Astrocyte (in vitro differentiated cells and primary cell): ENCODE data around the gene SPOCK3. TPM values are rescaled to one million over a fixed set of nuclear protein-coding genes. Genes with fewer than 3 reads are reported as not detected.

ENCODE experiments used
- DNase-seq: peaks from one replicate; pipeline ENCODE4 v3.0.0-alpha.2; 2010; ENCODE audit warnings: low read depth
- FAIRE-seq: peaks from 2 replicates; lab custom pipeline; 2011; peaks lifted over from hg19 to GRCh38; lab: Jason Lieb, UNC
- H2AFZ ChIP-seq: 2 replicates; pipeline ENCODE4 v1.6.0; 2012; ENCODE audit warnings: low read depth, low read length, inconsistent platforms
- H3K27ac ChIP-seq: 2 replicates; pipeline ENCODE4 v1.5.1; 2011; ENCODE audit warnings: low read depth, low read length, inconsistent platforms
- H3K27me3 ChIP-seq: 2 replicates; pipeline ENCODE4 v1.6.0; 2011; ENCODE audit warnings: low read length, inconsistent platforms; ENCODE audit not compliant: insufficient read depth
- H3K36me3 ChIP-seq: 2 replicates; pipeline ENCODE4 v1.5.1; 2011; ENCODE audit warnings: low read length, inconsistent platforms; ENCODE audit not compliant: insufficient read depth
- H3K4me1 ChIP-seq: 2 replicates; pipeline ENCODE4 v1.5.1; 2011; ENCODE audit warnings: low read length, inconsistent platforms; ENCODE audit not compliant: insufficient read depth
- H3K4me2 ChIP-seq: 2 replicates; pipeline ENCODE4 v1.6.0; 2012; ENCODE audit warnings: low read length, inconsistent platforms
- H3K4me3 ChIP-seq: 2 replicates; pipeline ENCODE4 v1.5.1; 2011; ENCODE audit warnings: low read depth, mild to moderate bottlenecking, low read length, inconsistent platforms; ENCODE audit not compliant: insufficient read depth
- H3K79me2 ChIP-seq: 2 replicates; pipeline ENCODE4 v1.6.0; 2012; ENCODE audit warnings: mild to moderate bottlenecking, low read length, inconsistent platforms; ENCODE audit not compliant: insufficient read depth
- H3K9ac ChIP-seq: 2 replicates; pipeline ENCODE4 v1.6.0; 2012; ENCODE audit warnings: mild to moderate bottlenecking, low read length, inconsistent platforms
- H3K9me3 ChIP-seq: 2 replicates; pipeline ENCODE4 v1.5.1; 2012; ENCODE audit warnings: low read depth, mild to moderate bottlenecking, low read length, inconsistent platforms; ENCODE audit not compliant: insufficient read depth
- H4K20me1 ChIP-seq: 2 replicates; pipeline ENCODE4 v1.6.0; 2012; ENCODE audit warnings: low read length, inconsistent platforms; ENCODE audit not compliant: insufficient read depth
- H3K27ac Mint-ChIP-seq: one replicate; pipeline ENCODE4 v1.8.0; 2021; ENCODE audit warnings: mild to moderate bottlenecking, mixed read lengths; ENCODE audit not compliant: unreplicated experiment
- H3K27me3 Mint-ChIP-seq: one replicate; pipeline ENCODE4 v1.8.0; 2021; ENCODE audit warnings: low read depth, mixed read lengths; ENCODE audit not compliant: unreplicated experiment
- H3K36me3 Mint-ChIP-seq: one replicate; pipeline ENCODE4 v1.8.0; 2021; ENCODE audit warnings: low read depth, mixed read lengths; ENCODE audit not compliant: unreplicated experiment
- H3K4me1 Mint-ChIP-seq: one replicate; pipeline ENCODE4 v1.8.0; 2021; ENCODE audit warnings: low read depth, mixed read lengths; ENCODE audit not compliant: unreplicated experiment
- H3K4me3 Mint-ChIP-seq: one replicate; pipeline ENCODE4 v1.8.0; 2021; ENCODE audit warnings: mild to moderate bottlenecking, moderate library complexity, mixed read lengths; ENCODE audit not compliant: unreplicated experiment
- H3K9me3 Mint-ChIP-seq: one replicate; pipeline ENCODE4 v1.8.0; 2021; ENCODE audit warnings: mild to moderate bottlenecking, mixed read lengths; ENCODE audit not compliant: unreplicated experiment
- EZH2 ChIP-seq: IDR thresholded peaks from 2 replicates; pipeline ENCODE4 v1.6.1; 2012; ENCODE audit warnings: mild to moderate bottlenecking, low read length, inconsistent platforms; ENCODE audit not compliant: insufficient read depth
- total RNA-seq: library from RNA; stranded (reverse); gene quantifications from 2 replicates; pipeline ENCODE4 v1.2.1, GENCODE V29; 2021
- TF ChIP-seq, protein P1 (sequence below): IDR thresholded peaks from 2 replicates; pipeline ENCODE4 v1.5.1; 2011; ENCODE audit warnings: low read depth, mild to moderate bottlenecking, inconsistent platforms, low read length, moderate library complexity; ENCODE audit not compliant: insufficient read depth

SPOCK3 gene
- total RNA-seq, 1 donor from 2014 or later, result 0.59 TPM

DNA sequence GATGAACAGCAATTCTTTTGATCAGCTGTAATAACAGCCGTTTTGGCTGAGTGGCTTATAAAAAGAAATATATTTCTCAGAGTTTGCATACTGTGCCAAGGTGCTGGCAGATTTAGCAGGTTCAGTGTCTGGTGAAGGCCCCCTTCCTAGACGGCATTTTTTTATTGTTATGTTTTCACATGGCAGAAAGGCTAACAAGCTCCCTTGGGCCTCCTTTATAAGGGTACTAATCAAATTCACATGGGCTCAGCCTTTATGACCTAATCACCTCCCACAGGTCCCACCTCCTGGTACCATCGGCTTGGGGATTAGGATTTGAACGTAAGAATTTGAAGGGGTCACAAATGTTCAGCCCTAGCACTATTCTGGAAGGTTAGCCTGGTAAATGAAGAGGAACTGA, 431.9 kb downstream of the SPOCK3 start:
- H3K27me3 Mint-ChIP-seq, result no peaks in the 10 kb centered on the region
- no peak for DNase-seq

DNA sequence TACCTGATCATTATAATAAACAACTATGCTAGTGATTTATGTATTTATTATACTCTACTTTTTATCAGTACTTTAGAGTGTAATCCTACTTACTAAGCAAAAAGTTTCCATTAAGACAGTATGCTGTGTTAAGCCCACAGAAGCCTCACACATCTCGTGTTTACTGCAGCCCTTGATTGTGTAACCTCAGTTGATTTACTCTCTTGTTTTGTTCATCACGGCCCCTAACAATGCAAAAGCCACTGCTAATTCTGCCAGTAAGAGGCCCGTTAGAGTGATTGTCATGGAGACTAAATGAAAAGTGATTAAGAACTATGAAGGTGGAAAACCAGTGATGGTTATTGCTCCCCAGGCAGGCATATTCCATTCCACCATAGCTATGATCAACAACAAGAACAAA, 436.2 kb downstream of the SPOCK3 start:
- Histone ChIP-seq H3K4me2 (no peak overlapping the region), H3K36me3 (no peaks in the 10 kb centered on the region), H4K20me1 (no peaks in the 10 kb centered on the region), H3K4me3 (no peak overlapping the region), H3K27me3 (no peaks in the 10 kb centered on the region), H3K79me2 (no peaks in the 10 kb centered on the region), H3K9ac (no peak overlapping the region), H3K27ac (no peak overlapping the region), H3K4me1 (no peaks in the 10 kb centered on the region), H3K9me3 (no peaks in the 10 kb centered on the region), H2AFZ (no peak overlapping the region)
- FAIRE-seq (no peak), DNase-seq (no peak)
- Mint-ChIP-seq H3K4me1 (no peaks in the 10 kb centered on the region), H3K9me3 (no peaks in the 10 kb centered on the region), H3K27ac (no peak overlapping the region), H3K36me3 (no peaks in the 10 kb centered on the region), H3K4me3 (no peak overlapping the region), H3K27me3 (no peaks in the 10 kb centered on the region)
- TF ChIP-seq EZH2, result no peak
- TF ChIP-seq, protein P1, sequence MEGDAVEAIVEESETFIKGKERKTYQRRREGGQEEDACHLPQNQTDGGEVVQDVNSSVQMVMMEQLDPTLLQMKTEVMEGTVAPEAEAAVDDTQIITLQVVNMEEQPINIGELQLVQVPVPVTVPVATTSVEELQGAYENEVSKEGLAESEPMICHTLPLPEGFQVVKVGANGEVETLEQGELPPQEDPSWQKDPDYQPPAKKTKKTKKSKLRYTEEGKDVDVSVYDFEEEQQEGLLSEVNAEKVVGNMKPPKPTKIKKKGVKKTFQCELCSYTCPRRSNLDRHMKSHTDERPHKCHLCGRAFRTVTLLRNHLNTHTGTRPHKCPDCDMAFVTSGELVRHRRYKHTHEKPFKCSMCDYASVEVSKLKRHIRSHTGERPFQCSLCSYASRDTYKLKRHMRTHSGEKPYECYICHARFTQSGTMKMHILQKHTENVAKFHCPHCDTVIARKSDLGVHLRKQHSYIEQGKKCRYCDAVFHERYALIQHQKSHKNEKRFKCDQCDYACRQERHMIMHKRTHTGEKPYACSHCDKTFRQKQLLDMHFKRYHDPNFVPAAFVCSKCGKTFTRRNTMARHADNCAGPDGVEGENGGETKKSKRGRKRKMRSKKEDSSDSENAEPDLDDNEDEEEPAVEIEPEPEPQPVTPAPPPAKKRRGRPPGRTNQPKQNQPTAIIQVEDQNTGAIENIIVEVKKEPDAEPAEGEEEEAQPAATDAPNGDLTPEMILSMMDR, result no peak

More for the DNA sequence above, 431.9 kb downstream of the SPOCK3 start:
- no peak overlapping the region for H3K9ac ChIP-seq
- Mint-ChIP-seq H3K27ac (no peak overlapping the region), H3K9me3 (no peaks in the 10 kb centered on the region), H3K36me3 (no peaks in the 10 kb centered on the region), H3K4me1 (no peaks in the 10 kb centered on the region), H3K4me3 (no peak overlapping the region)
- H3K9me3 ChIP-seq, result no peaks in the 10 kb centered on the region
- H3K27ac ChIP-seq, result no peak overlapping the region
- no peaks in the 10 kb centered on the region for H3K27me3 ChIP-seq
- H3K4me3 ChIP-seq, result no peak overlapping the region
- H3K4me1 ChIP-seq, result no peaks in the 10 kb centered on the region
- H4K20me1 ChIP-seq, result no peaks in the 10 kb centered on the region
- no peaks in the 10 kb centered on the region for H3K79me2 ChIP-seq
- TF ChIP-seq, protein P1, result no peak
- no peak for TF ChIP-seq EZH2
- no peak overlapping the region for H2AFZ ChIP-seq
- no peak overlapping the region for H3K4me2 ChIP-seq
- no peak for FAIRE-seq
- H3K36me3 ChIP-seq, result no peaks in the 10 kb centered on the region

DNA sequence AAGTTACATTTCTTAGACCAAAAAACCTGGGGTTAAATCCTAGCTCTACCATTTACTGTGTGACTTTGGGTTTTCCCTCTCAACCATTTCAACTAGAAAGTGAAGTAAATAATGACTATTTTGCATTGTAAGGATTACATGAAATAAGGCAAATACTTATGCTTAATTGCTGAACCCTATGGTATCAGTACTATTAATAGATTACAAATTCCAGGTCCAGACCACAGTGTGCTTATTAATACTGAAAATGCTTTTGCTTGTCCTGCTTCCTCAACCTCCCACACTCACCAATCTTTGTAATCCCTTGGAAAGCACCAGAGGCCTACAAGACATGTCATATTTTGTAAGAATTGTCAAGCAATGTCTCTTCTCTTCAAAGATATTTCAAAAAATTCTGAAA, 456.5 kb downstream of the SPOCK3 start:
- H3K9ac ChIP-seq, result no peak overlapping the region
- no peak overlapping the region for H3K4me3 ChIP-seq
- H2AFZ ChIP-seq, result no peak overlapping the region
- no peaks in the 10 kb centered on the region for H3K4me1 ChIP-seq
- no peaks in the 10 kb centered on the region for H3K27me3 ChIP-seq
- Mint-ChIP-seq H3K27me3 (no peaks in the 10 kb centered on the region), H3K27ac (no peak overlapping the region), H3K4me1 (no peaks in the 10 kb centered on the region), H3K36me3 (no peaks in the 10 kb centered on the region), H3K9me3 (no peaks in the 10 kb centered on the region), H3K4me3 (no peak overlapping the region)
- DNase-seq (no peak), FAIRE-seq (no peak)
- no peaks in the 10 kb centered on the region for H3K79me2 ChIP-seq
- no peak overlapping the region for H3K27ac ChIP-seq
- no peaks in the 10 kb centered on the region for H3K36me3 ChIP-seq
- H4K20me1 ChIP-seq, result no peaks in the 10 kb centered on the region
- H3K4me2 ChIP-seq, result no peak overlapping the region
- TF ChIP-seq EZH2, result no peak
- TF ChIP-seq, protein P1, result no peak
- H3K9me3 ChIP-seq, result no peaks in the 10 kb centered on the region
